ENCODE data around the gene APOB.

GRCh38 chr2:21032338-21033236 lies 11.3 kb downstream of the APOB start:
- TF ChIP-seq TAF1 (IDR thresholded peaks at IDR 0.05; ENCODE audit: borderline replicate concordance, insufficient read depth, low read length) (no peak), SIN3A (IDR thresholded peaks at IDR 0.05; ENCODE audit: borderline replicate concordance, insufficient read depth, low read length) (no peak), REST (IDR thresholded peaks at IDR 0.05; ENCODE audit: insufficient read depth in 1 of 2, low read depth in 2 of 2, low read length in 2 of 2) (no peak), POLR2AphosphoS5 (IDR thresholded peaks at IDR 0.05; ENCODE audit: low read depth, low read length) (no peak)
